Omental fat pad (tissue), 4 donors: Measurements from ENCODE around the gene UBE2Z. TPM values are rescaled to one million over a fixed set of nuclear protein-coding genes. Genes with fewer than 3 reads are reported as not detected.

ENCODE experiments used
- ATAC-seq: fragments of 150-250 bp; one replicate; pipeline ENCODE4 v1.9.1; 2016; ENCODE audit warnings: mild to moderate bottlenecking, moderate library complexity; ENCODE audit not compliant: low FRiP score
- DNase-seq: peaks from one replicate; pipeline ENCODE4 v3.0.0-alpha.2; 2019; ENCODE audit warnings: low spot score
- small RNA-seq: library from RNA; depleted of rRNA; stranded (forward); fragments of <200 nt; gene quantifications from one replicate; pipeline ENCODE3, GENCODE V24; 2016
- total RNA-seq, 4 donors: library from RNA; depleted of rRNA; stranded (reverse); fragments of >200 nt; gene quantifications; one replicate each; pipeline ENCODE4 v1.1.0, GENCODE V29; 2016
- TF ChIP-seq, protein P1 (sequence below), 3 donors: fragments of 450-650 bp; IDR thresholded peaks; one replicate each; pipeline ENCODE4 v1.5.1; 2016 to 2017; ENCODE audit warnings: antibody characterized with exemption in 3 of 3, mild to moderate bottlenecking in 3 of 3, moderate library complexity in 2 of 3

The UBE2Z gene
- total RNA-seq, 4 donors from 2014 or later = 54.0 to 63.2 (median 56.5) TPM

GRCh38 chr17:48960834-48961515 is 52.8 kb downstream of the UBE2Z start:
- ATAC-seq (peak; percentile 46), DNase-seq (no peak)
- TF ChIP-seq, protein P1, sequence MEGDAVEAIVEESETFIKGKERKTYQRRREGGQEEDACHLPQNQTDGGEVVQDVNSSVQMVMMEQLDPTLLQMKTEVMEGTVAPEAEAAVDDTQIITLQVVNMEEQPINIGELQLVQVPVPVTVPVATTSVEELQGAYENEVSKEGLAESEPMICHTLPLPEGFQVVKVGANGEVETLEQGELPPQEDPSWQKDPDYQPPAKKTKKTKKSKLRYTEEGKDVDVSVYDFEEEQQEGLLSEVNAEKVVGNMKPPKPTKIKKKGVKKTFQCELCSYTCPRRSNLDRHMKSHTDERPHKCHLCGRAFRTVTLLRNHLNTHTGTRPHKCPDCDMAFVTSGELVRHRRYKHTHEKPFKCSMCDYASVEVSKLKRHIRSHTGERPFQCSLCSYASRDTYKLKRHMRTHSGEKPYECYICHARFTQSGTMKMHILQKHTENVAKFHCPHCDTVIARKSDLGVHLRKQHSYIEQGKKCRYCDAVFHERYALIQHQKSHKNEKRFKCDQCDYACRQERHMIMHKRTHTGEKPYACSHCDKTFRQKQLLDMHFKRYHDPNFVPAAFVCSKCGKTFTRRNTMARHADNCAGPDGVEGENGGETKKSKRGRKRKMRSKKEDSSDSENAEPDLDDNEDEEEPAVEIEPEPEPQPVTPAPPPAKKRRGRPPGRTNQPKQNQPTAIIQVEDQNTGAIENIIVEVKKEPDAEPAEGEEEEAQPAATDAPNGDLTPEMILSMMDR (IDR thresholded peaks at IDR 0.05) = no peak

DNA sequence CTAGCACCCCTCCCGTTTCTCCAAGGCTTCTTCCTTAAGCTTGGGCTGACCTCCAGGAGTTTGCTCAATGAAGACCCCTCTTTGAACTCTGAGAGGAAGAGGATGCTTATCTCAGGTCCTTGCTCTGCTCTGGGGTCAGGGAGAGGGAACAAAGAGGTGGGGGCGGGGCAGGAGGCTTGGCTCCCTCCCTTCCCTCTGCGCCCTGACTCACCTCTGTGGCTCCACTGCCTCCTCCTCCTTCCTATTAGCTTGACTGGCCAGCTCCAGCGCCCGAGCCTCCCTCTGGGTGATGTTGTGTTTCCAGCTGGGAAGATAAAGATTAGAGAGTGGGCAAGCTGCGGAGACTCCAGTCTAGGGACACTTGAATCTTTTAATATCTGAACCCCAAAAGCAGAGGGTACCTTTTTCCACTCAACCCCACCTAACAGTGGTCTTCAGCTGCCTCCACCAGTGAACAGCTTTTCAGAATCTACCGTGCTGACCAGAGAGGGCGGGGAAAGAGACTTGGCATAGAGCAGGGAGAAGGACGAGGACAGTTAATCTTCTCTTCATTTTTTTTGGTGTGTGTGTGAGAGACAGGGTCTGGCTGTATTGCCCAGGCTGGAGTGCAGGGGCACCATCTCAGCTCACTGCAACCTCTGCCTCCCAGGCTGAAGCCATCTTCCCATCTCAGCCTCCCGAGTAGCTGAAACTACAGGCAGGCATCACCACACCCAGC is 53.5 kb downstream of the UBE2Z start:
- ATAC-seq = peak; percentile 67
- TF ChIP-seq, protein P1 (IDR thresholded peaks at IDR 0.05) = no peak

GRCh38 chr17:48970224-48970623 is 62.0 kb downstream of the UBE2Z start:
- TF ChIP-seq, protein P1 (IDR thresholded peaks at IDR 0.05) = no peak
- DNase-seq (no peak), ATAC-seq (no peak)

More for the DNA sequence above, 53.5 kb downstream of the UBE2Z start:
- DNase-seq = no peak

DNA sequence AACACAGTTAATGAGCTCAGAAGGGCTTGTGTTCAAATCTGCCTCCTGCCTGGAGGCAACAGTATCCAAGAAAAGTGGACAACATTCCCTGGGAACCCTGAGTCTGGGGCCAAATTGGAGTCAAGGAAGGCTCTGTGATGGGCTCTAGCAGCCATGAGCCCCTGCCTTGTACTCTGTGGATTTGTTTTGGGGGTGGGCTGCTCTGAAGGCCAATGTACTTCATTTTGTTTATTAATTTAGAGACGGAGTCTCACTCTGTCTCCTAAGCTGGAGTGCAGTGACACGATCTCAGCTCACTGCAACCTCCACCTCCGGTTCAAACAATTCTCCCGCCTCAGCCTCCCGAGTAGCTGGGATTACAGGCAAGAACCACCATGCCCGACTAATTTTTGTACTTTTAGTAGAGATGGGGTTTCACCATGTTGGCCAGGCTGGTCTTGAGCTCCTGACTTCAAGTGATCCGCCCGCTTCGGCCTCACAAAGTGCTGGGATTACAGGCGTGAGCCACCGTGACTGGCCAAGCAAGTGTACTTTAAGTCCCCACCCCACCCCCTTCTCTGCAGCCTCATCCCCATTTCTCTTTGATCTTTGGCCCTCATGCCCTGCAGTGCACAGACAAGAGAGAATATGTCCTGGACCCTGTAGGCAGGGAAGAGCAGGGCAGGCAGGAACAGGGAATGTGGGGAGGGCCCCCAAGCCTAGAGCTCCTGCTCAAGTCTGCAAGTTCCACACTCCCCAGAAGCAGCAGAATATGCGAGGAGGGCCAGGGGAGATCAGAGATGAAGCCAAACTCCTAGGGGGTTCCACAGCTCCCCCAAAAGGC is 62.9 kb downstream of the UBE2Z start:
- DNase-seq = no peak
- no peak for ATAC-seq
- TF ChIP-seq, protein P1 (IDR thresholded peaks at IDR 0.05) = no peak

DNA sequence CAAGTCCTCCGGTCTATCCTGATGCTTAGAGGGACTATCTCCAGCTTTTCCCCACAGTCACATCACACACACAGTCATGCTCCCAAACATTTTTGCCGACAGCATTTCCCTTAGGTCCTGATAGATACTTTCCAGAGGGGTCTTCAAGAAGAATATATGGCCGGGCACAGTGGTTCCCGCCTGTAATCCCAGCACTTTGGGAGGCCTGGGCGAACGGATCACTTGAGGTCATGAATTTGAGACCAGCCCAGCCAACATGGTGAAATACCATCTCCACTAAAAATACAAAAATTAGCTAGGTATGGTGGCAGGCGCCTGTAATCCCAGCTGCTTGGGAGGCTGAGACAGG is 64.5 kb downstream of the UBE2Z start:
- DNase-seq (no peak), ATAC-seq (no peak)
- TF ChIP-seq, protein P1 (IDR thresholded peaks at IDR 0.05) = no peak

- no peak for ATAC-seq
- TF ChIP-seq, protein P1 (IDR thresholded peaks at IDR 0.05) = no peak
- DNase-seq = no peak
Observed at GRCh38 chr17:48973806-48974205, 65.6 kb downstream of the UBE2Z start.

Small RNA genes lying within 50 kb of the gene (small RNA-seq; reads per million reads assigned to genes)
- gene AC068531.1 (not detected), gene RF00263 (not detected), gene RF01210 (not detected), gene RNU1-42P (not detected)

Other genes starting within 250 kb of the UBE2Z start
- gene PRAC1, start 185.9 kb upstream of the UBE2Z start, total RNA-seq = not detected
- not detected for gene PRAC2, start 185.2 kb upstream of the UBE2Z start, total RNA-seq
- gene HOXB13, start 179.7 kb upstream of the UBE2Z start, total RNA-seq = not detected
- 1 to 10 TPM in 1 of 4 donors, not detected in 3; 1.9 TPM for gene TTLL6, start 91.2 kb upstream of the UBE2Z start, total RNA-seq
- 100 to 1,000 TPM; 107 to 356 (median 135) TPM for gene CALCOCO2, start 77.4 kb upstream of the UBE2Z start, total RNA-seq
- gene ATP5MC1, start 15.6 kb upstream of the UBE2Z start, total RNA-seq = 100 to 1,000 TPM in 1 of 4 donors, 10 to 100 TPM in 3; 47.9 to 106 (median 83.0) TPM
- gene SNF8, start 36.4 kb downstream of the UBE2Z start, total RNA-seq = 10 to 100 TPM; 64.0 to 91.9 (median 76.8) TPM
- gene GIP, start 60.2 kb downstream of the UBE2Z start, total RNA-seq = not detected
- gene IGF2BP1, start 89.0 kb downstream of the UBE2Z start, total RNA-seq = under 1 TPM in 1 of 4 donors, not detected in 3; 0.16 TPM
- not detected for gene B4GALNT2, start 224.4 kb downstream of the UBE2Z start, total RNA-seq